CD8-positive, alpha-beta memory T cell (primary cell): ENCODE data around the gene TRPV5. TPM values are rescaled to one million over a fixed set of nuclear protein-coding genes. Genes with fewer than 3 reads are reported as not detected.
A peak's percentile ranks its signal among the peaks of the same experiment; 100 is the strongest.

Experiments used
- CTCF ChIA-PET: fragments of 350-600 bp; sonication (Branson Sonifier 250); formaldehyde crosslinking; loops from one replicate; lab custom pipeline; 2021; ENCODE audit warnings: antibody characterized with exemption; lab: Charles Lee
- POLR2A ChIA-PET: fragments of 350-600 bp; sonication (Branson Sonifier 250); formaldehyde crosslinking; loops from one replicate; lab custom pipeline; 2021; ENCODE audit warnings: antibody characterized with exemption; lab: Charles Lee
- DNase-seq, 5 donors: peaks; one replicate each; pipeline versions ENCODE4 v3.0.0 to v3.0.0-alpha.2; 2020 to 2022; ENCODE audit warnings: mixed read lengths in 1 of 5
- H3K27ac ChIP-seq: one replicate; pipeline ENCODE4 v1.7.0; 2013; ENCODE audit warnings: low read depth, mild to moderate bottlenecking, low read length, moderate library complexity
- H3K27me3 ChIP-seq: 2 replicates; pipeline ENCODE4 v1.7.0; 2013; ENCODE audit warnings: low read length, mild to moderate bottlenecking; ENCODE audit not compliant: insufficient read depth, poor library complexity, severe bottlenecking
- H3K36me3 ChIP-seq: 2 replicates; pipeline ENCODE4 v1.7.0; 2013; ENCODE audit warnings: mild to moderate bottlenecking, low read length, moderate library complexity; ENCODE audit not compliant: insufficient read depth
- H3K4me1 ChIP-seq: 2 replicates; pipeline ENCODE4 v1.7.0; 2013; ENCODE audit warnings: mild to moderate bottlenecking, low read length, moderate library complexity; ENCODE audit not compliant: insufficient read depth
- H3K4me3 ChIP-seq: 2 replicates; pipeline ENCODE4 v1.7.0; 2013; ENCODE audit warnings: mild to moderate bottlenecking, low read length
- H3K9me3 ChIP-seq: 2 replicates; pipeline ENCODE4 v1.7.0; 2013; ENCODE audit warnings: mild to moderate bottlenecking, low read length
- H3K27ac Mint-ChIP-seq, 8 donors: one replicate each; pipeline ENCODE4 v1.8.0; 2020 to 2021; ENCODE audit warnings: mixed read lengths in 8 of 8, mild to moderate bottlenecking in 6 of 8, inconsistent platforms in 3 of 8, moderate library complexity in 3 of 8
- H3K27me3 Mint-ChIP-seq, 2 donors: one replicate each; pipeline ENCODE4 v1.8.0; 2020 to 2021; ENCODE audit warnings: mixed read lengths in 2 of 2, mild to moderate bottlenecking in 1 of 2, moderate library complexity in 1 of 2
- H3K36me3 Mint-ChIP-seq, 3 donors: one replicate each; pipeline ENCODE4 v1.8.0; 2020 to 2021; ENCODE audit warnings: mixed read lengths in 3 of 3, inconsistent platforms in 1 of 3, mild to moderate bottlenecking in 1 of 3
- H3K4me1 Mint-ChIP-seq, 3 donors: one replicate each; pipeline ENCODE4 v1.8.0; 2020 to 2021; ENCODE audit warnings: mixed read lengths in 3 of 3, inconsistent platforms in 1 of 3, mild to moderate bottlenecking in 1 of 3
- H3K4me3 Mint-ChIP-seq, 7 donors: one replicate each; pipeline ENCODE4 v1.8.0; 2020 to 2021; ENCODE audit warnings: mixed read lengths in 7 of 7, mild to moderate bottlenecking in 6 of 7, moderate library complexity in 4 of 7, inconsistent platforms in 2 of 7
- H3K9me3 Mint-ChIP-seq, 5 donors: one replicate each; pipeline ENCODE4 v1.8.0; 2020 to 2022; ENCODE audit warnings: mixed read lengths in 5 of 5, mild to moderate bottlenecking in 3 of 5, moderate library complexity in 2 of 5, inconsistent platforms in 1 of 5
- polyA plus RNA-seq: library from polyadenylated mRNA; unstranded; fragments of 300-500 nt; fragmentation: Illumina TruSeq; gene quantifications from one replicate; pipeline ENCODE4 v1.2.3, GENCODE V29; 2021
- total RNA-seq, 2 experiments: library from RNA; stranded (reverse); gene quantifications; one replicate each; pipeline ENCODE4 v1.2.3, GENCODE V29; 2021

TRPV5 gene
- total and polyA plus RNA-seq, 3 experiments from 2014 or later: not detected

DNA sequence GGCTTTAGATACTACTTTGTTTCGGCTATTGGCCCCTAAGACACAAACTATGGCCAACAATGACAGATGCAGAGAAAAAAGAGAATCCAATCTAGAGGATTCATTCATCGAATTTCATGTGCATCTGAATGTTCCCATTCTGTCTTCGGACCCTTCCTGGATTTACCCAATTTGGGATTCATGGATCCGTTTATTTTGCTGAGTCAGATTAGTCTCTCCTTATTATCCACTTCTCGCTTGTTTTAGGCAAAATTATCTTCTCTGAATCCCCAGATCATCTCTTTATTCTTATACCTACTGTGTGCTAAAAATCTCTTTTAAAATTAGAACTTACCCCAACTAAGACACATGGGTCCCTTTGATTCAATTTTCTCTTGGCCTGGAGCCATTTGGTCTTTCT, 54.5 kb downstream of the TRPV5 start:
- Histone ChIP-seq H3K36me3 (no peaks in the 10 kb centered on the region), H3K27me3 (no peaks in the 10 kb centered on the region), H3K9me3 (no peaks in the 10 kb centered on the region), H3K4me3 (no peak overlapping the region), H3K4me1 (no peaks in the 10 kb centered on the region), H3K27ac (no peak overlapping the region)
- H3K27me3 Mint-ChIP-seq: peaks cover 9 to 43% of the 10 kb centered on the region in 2 donors
- H3K9me3 Mint-ChIP-seq: no peaks in the 10 kb centered on the region
- no peaks in the 10 kb centered on the region for H3K36me3 Mint-ChIP-seq
- ChIA-PET POLR2A (no interaction called here), CTCF (interaction anchor here (1.1 to 4.0 kb wide), 4 partner anchors 25 to 344 kb away, joined by 3 to 14 read pairs (median 4); no protein-coding TSS in a partner anchor)
- no peak overlapping the region for H3K4me3 Mint-ChIP-seq
- peaks cover 0 to 4% (median 0%) of the 10 kb centered on the region in 3 donors for H3K4me1 Mint-ChIP-seq
- no peak for DNase-seq
- no peak overlapping the region for H3K27ac Mint-ChIP-seq

DNA sequence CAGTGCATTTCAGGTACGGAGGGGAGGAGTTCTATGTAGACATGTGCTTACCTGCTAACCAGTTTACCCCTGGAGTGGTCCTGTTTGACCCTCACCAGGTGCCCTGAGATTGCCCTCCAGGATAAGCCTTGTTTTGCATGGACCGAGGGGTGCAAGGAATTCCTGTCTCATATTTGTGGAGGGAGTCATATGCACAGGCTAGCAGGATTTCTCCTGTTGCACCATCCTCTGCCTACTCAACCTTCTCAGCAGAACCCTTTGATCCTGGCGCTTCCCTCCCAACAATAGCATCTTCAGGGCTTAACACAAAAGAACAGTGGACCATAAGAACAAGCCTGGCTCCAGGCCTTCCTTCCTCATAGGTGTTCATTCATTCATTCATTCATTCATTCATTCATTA, 55.2 kb downstream of the TRPV5 start:
- H3K4me1 ChIP-seq: no peaks in the 10 kb centered on the region
- no peaks in the 10 kb centered on the region for H3K27me3 ChIP-seq
- no peaks in the 10 kb centered on the region for H3K36me3 ChIP-seq
- Mint-ChIP-seq H3K4me1 (peaks cover 0 to 4% (median 0%) of the 10 kb centered on the region in 3 donors), H3K9me3 (no peaks in the 10 kb centered on the region), H3K27ac (peak overlapping the region in 1 of 8 donors; percentile 67), H3K4me3 (no peak overlapping the region), H3K27me3 (peaks cover 9 to 39% of the 10 kb centered on the region in 2 donors), H3K36me3 (no peaks in the 10 kb centered on the region)
- no peak for DNase-seq
- POLR2A ChIA-PET: no interaction called here
- H3K27ac ChIP-seq: no peak overlapping the region
- H3K4me3 ChIP-seq: no peak overlapping the region
- no peaks in the 10 kb centered on the region for H3K9me3 ChIP-seq
- CTCF ChIA-PET: interaction anchor here (1.5 kb wide), 1 partner anchor 12 kb away, joined by 6 read pairs; no protein-coding TSS in a partner anchor

DNA sequence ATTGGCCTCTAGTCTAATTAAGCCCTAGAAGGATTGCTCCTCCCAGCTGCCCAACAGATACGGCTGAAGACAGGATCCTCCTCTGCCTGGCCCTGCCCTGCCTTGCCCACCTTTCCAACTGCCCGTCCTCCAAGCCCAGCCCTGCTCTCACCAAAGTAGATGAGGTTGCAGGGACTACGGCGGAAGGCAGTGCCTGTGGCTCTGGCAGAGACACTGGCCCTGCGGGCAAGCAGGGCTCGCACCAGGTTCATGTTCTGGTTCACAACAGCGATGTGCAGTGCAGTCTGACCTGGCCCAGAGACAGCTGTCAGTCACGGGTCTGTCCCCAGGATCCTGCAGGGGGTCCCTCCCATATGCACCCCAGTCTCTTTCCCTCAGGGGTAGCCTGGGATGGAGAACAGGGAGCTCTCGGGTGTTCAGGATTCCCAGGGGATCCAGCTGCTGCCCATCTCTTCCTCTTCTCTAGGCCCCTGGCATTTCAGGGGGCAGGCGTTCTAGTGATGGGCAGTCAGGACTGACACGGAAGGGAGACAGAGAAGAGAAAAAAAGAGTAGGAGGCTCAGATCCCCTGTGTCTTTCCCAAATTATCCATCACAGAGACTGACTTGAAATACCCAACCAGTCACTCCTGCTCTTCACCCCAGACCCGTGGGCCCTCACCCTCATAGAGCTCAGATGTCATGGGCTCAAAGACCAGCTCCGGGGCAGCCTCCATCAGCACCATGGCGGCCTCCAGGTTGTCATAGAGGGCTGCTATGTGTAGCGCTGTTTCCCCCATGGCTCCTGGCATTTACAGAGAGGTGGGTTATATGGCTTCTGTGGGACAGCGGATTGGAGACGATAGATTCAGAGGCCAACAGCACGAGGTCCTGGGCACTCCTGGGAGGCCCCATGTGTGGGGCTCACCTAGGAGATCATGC, 56.3 kb downstream of the TRPV5 start:
- H3K4me3 Mint-ChIP-seq: no peak overlapping the region
- peaks cover 9 to 29% of the 10 kb centered on the region in 2 donors for H3K27me3 Mint-ChIP-seq
- H3K36me3 Mint-ChIP-seq: no peaks in the 10 kb centered on the region
- Histone ChIP-seq H3K4me3 (no peak overlapping the region), H3K9me3 (no peaks in the 10 kb centered on the region), H3K27ac (no peak overlapping the region), H3K27me3 (no peaks in the 10 kb centered on the region), H3K36me3 (no peaks in the 10 kb centered on the region), H3K4me1 (no peaks in the 10 kb centered on the region)
- DNase-seq: no peak
- H3K9me3 Mint-ChIP-seq: no peaks in the 10 kb centered on the region
- no peak overlapping the region for H3K27ac Mint-ChIP-seq
- peaks cover 0 to 4% (median 0%) of the 10 kb centered on the region in 3 donors for H3K4me1 Mint-ChIP-seq
- CTCF ChIA-PET: interaction anchor here (1.5 kb wide), 1 partner anchor 11 kb away, joined by 6 read pairs; no protein-coding TSS in a partner anchor
- POLR2A ChIA-PET: no interaction called here

- Histone ChIP-seq H3K4me1 (no peaks in the 10 kb centered on the region), H3K9me3 (no peaks in the 10 kb centered on the region), H3K27ac (no peak overlapping the region), H3K36me3 (no peaks in the 10 kb centered on the region), H3K27me3 (no peaks in the 10 kb centered on the region), H3K4me3 (no peak overlapping the region)
- Mint-ChIP-seq H3K27me3 (peaks cover 6 to 25% of the 10 kb centered on the region in 2 donors), H3K4me3 (no peak overlapping the region), H3K9me3 (no peaks in the 10 kb centered on the region), H3K27ac (no peak overlapping the region), H3K36me3 (peaks cover 0 to 2% (median 0%) of the 10 kb centered on the region in 3 donors), H3K4me1 (peaks cover 0 to 4% (median 0%) of the 10 kb centered on the region in 3 donors)
- ChIA-PET CTCF (no interaction called here), POLR2A (no interaction called here)
- DNase-seq: no peak
These were observed 57.1 kb downstream of the TRPV5 start for GRCh38 chr7:142876236-142876960.

DNA sequence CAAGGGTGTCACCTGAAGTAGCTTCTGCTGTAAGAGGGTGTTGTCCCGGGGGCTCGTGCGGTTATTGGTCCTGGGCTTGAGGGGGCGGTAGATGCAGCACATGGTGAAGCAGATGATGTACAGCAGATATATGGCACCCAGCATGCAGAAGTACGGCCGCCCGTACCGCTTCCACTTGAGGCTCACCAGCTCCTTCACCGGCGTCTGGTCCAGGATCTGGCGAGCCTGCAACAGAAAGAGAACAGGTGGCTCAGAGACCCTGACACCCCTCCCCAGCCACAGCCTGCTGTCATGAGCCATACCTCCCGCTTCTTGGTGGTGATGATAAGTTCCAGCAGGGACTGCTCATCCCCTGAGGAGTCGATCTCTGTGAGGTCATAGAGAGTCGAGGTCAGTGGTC, 58.1 kb downstream of the TRPV5 start:
- Histone ChIP-seq H3K27me3 (no peaks in the 10 kb centered on the region), H3K4me1 (no peaks in the 10 kb centered on the region), H3K4me3 (no peak overlapping the region), H3K27ac (no peak overlapping the region), H3K9me3 (no peaks in the 10 kb centered on the region), H3K36me3 (no peaks in the 10 kb centered on the region)
- Mint-ChIP-seq H3K4me3 (peak overlapping the region in 1 of 7 donors; percentile 52), H3K36me3 (peaks cover 0 to 3% (median 2%) of the 10 kb centered on the region in 3 donors), H3K27ac (no peak overlapping the region), H3K4me1 (no peaks in the 10 kb centered on the region), H3K9me3 (no peaks in the 10 kb centered on the region), H3K27me3 (peaks cover 2 to 20% of the 10 kb centered on the region in 2 donors)
- CTCF ChIA-PET: no interaction called here
- POLR2A ChIA-PET: no interaction called here
- no peak for DNase-seq

GRCh38 chr7:142874837-142875236, 58.7 kb downstream of the TRPV5 start:
- ChIA-PET CTCF (no interaction called here), POLR2A (no interaction called here)
- H3K27ac ChIP-seq: no peak overlapping the region
- Mint-ChIP-seq H3K27ac (no peak overlapping the region), H3K27me3 (peaks cover 2 to 15% of the 10 kb centered on the region in 2 donors), H3K36me3 (peaks cover 0 to 7% (median 4%) of the 10 kb centered on the region in 3 donors), H3K4me3 (no peak overlapping the region), H3K9me3 (no peaks in the 10 kb centered on the region), H3K4me1 (no peaks in the 10 kb centered on the region)
- no peaks in the 10 kb centered on the region for H3K27me3 ChIP-seq
- H3K9me3 ChIP-seq: no peaks in the 10 kb centered on the region
- no peaks in the 10 kb centered on the region for H3K4me1 ChIP-seq
- no peaks in the 10 kb centered on the region for H3K36me3 ChIP-seq
- DNase-seq: no peak
- no peak overlapping the region for H3K4me3 ChIP-seq

DNA sequence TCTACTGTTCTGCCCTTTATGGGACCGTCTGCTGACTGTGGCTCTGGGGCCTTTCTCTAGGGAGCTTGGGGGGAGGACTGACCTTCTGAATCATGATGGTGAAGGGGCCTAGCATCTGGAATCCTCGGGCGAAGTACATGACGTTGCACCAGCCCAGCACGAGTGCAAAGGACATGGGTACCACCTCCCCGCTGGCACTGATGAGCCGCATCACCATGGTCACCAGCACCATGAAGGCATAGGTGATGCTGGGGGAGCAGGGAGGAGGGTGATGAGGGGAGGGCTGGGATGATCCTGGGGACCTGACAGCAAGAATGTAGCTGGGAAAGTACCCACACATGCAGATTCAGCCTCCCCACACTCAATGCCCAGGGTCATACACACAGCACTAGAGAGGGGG, 59.1 kb downstream of the TRPV5 start:
- Histone ChIP-seq H3K4me3 (no peak overlapping the region), H3K9me3 (no peaks in the 10 kb centered on the region), H3K27me3 (no peaks in the 10 kb centered on the region), H3K27ac (no peak overlapping the region), H3K4me1 (no peaks in the 10 kb centered on the region), H3K36me3 (no peaks in the 10 kb centered on the region)
- peaks cover 2 to 10% of the 10 kb centered on the region in 2 donors for H3K27me3 Mint-ChIP-seq
- no peaks in the 10 kb centered on the region for H3K4me1 Mint-ChIP-seq
- ChIA-PET CTCF (no interaction called here), POLR2A (no interaction called here)
- no peak overlapping the region for H3K4me3 Mint-ChIP-seq
- DNase-seq: no peak
- no peak overlapping the region for H3K27ac Mint-ChIP-seq
- H3K36me3 Mint-ChIP-seq: peaks cover 0 to 12% (median 6%) of the 10 kb centered on the region in 3 donors
- H3K9me3 Mint-ChIP-seq: no peaks in the 10 kb centered on the region

DNA sequence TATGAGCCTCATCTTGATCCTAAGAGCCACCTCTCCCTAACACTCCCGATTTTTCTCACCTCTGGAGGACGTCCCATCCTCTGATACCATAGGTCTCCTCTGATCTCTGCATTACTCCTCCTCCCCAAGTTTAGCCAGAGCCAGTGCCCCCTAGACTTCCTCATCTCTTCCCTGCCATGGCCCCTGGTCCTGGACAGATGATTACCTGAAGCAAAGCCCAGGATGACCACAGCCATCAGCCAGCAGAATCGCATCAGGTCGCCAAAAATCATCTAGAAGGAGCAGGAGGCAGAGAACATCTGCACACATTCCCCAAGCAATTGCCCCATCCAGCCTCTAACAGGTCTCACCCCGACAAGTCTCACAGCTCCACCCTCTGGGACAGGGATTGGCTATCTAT, 59.7 kb downstream of the TRPV5 start:
- DNase-seq: no peak
- H3K4me1 Mint-ChIP-seq: no peaks in the 10 kb centered on the region
- Histone ChIP-seq H3K4me1 (no peaks in the 10 kb centered on the region), H3K36me3 (no peaks in the 10 kb centered on the region), H3K27me3 (no peaks in the 10 kb centered on the region), H3K4me3 (no peak overlapping the region), H3K9me3 (no peaks in the 10 kb centered on the region), H3K27ac (no peak overlapping the region)
- no peaks in the 10 kb centered on the region for H3K9me3 Mint-ChIP-seq
- ChIA-PET CTCF (interaction anchor here (1.1 to 1.8 kb wide), 2 partner anchors 9 to 15 kb away, joined by 4 to 5 read pairs; no protein-coding TSS in a partner anchor), POLR2A (no interaction called here)
- no peak overlapping the region for H3K4me3 Mint-ChIP-seq
- H3K36me3 Mint-ChIP-seq: peaks cover 0 to 13% (median 6%) of the 10 kb centered on the region in 3 donors
- peak overlapping the region in 1 of 8 donors; percentile 55 for H3K27ac Mint-ChIP-seq
- H3K27me3 Mint-ChIP-seq: peaks cover 2 to 6% of the 10 kb centered on the region in 2 donors
